IMR-90 (cell line): ENCODE results near the gene USP36. TPM values are rescaled to one million over a fixed set of nuclear protein-coding genes. Genes with fewer than 3 reads are reported as not detected.

Experiments used
- ATAC-seq: fragments of 200-7000 bp; cut with Tn5 transposase; 2 replicates; pipeline ENCODE4 v1.9.1; 2020; ENCODE audit warnings: low read depth, mild to moderate bottlenecking, moderate library complexity
- BruUV-seq: library from RNA; stranded (reverse); fragments of 400-500 nt; replicated peaks from 2 replicates; lab custom pipeline; 2021; lab: Mats Ljungman, UMichigan
- CTCF ChIA-PET: fragments of 300-600 bp; formaldehyde crosslinking; extraction: SDS; loops from one replicate; lab custom pipeline; 2021; ENCODE audit warnings: antibody characterized with exemption; lab: Yijun Ruan, JAX
- POLR2A ChIA-PET: fragments of 300-600 bp; sonication (Branson Sonifier 250); formaldehyde crosslinking; loops from one replicate; lab custom pipeline; 2022; ENCODE audit warnings: antibody characterized with exemption; ENCODE audit not compliant: unreplicated experiment; lab: Charles Lee
- DNase-seq: peaks from one replicate; pipeline ENCODE4 v3.0.0; 2013
- H2AFZ ChIP-seq: replicated peaks from 2 replicates; pipeline ENCODE3; 2013; ENCODE audit warnings: low read length, mild to moderate bottlenecking; ENCODE audit not compliant: poor library complexity
- H2AK5ac ChIP-seq: 2 replicates; pipeline ENCODE4 v1.6.1; 2013; ENCODE audit warnings: low read depth, low read length, inconsistent platforms
- H2AK9ac ChIP-seq: replicated peaks from 2 replicates; pipeline ENCODE3; 2013; ENCODE audit warnings: mild to moderate bottlenecking, low read depth, low read length, moderate library complexity; ENCODE audit not compliant: poor library complexity
- H2BK120ac ChIP-seq: 2 replicates; pipeline ENCODE4 v1.6.1; 2013; ENCODE audit warnings: low read depth, low read length, inconsistent platforms
- H2BK15ac ChIP-seq: 3 replicates; pipeline ENCODE4 v1.6.1; 2013; ENCODE audit warnings: low read depth, low read length, inconsistent platforms
- H2BK20ac ChIP-seq: 2 replicates; pipeline ENCODE4 v1.6.1; 2013; ENCODE audit warnings: low read depth, mild to moderate bottlenecking, inconsistent platforms, low read length, moderate library complexity
- H2BK5ac ChIP-seq: 2 replicates; pipeline ENCODE4 v1.6.1; 2013; ENCODE audit warnings: mild to moderate bottlenecking, low read depth, low read length, inconsistent platforms; ENCODE audit not compliant: poor library complexity, severe bottlenecking
- H3K14ac ChIP-seq: replicated peaks from 2 replicates; pipeline ENCODE4 v1.6.1; 2013; ENCODE audit warnings: low read depth, low read length, inconsistent platforms
- H3K18ac ChIP-seq: 2 replicates; pipeline ENCODE4 v1.6.1; 2013; ENCODE audit warnings: low read depth, low read length, control low read depth
- H3K23ac ChIP-seq: 2 replicates; pipeline ENCODE4 v1.6.1; 2013; ENCODE audit warnings: low read depth, low read length, inconsistent platforms
- H3K27ac ChIP-seq: 2 replicates; pipeline ENCODE4 v1.5.1; 2013; ENCODE audit warnings: mild to moderate bottlenecking, control low read depth, low read length; ENCODE audit not compliant: insufficient read depth
- H3K27me3 ChIP-seq: 2 replicates; pipeline ENCODE4 v1.6.1; 2013; ENCODE audit warnings: low read length; ENCODE audit not compliant: control insufficient read depth, insufficient read depth
- H3K36me3 ChIP-seq: 2 replicates; pipeline ENCODE4 v1.6.1; 2013; ENCODE audit warnings: low read length, mixed read lengths; ENCODE audit not compliant: control insufficient read depth, insufficient read depth
- H3K4ac ChIP-seq: 2 replicates; pipeline ENCODE4 v1.6.1; 2013; ENCODE audit warnings: low read depth, low read length, inconsistent platforms
- H3K4me1 ChIP-seq: 2 replicates; pipeline ENCODE4 v1.6.1; 2013; ENCODE audit warnings: low read length, mixed read lengths; ENCODE audit not compliant: control insufficient read depth, insufficient read depth
- H3K4me2 ChIP-seq: 2 replicates; pipeline ENCODE4 v1.6.1; 2013; ENCODE audit warnings: low read depth, mild to moderate bottlenecking, control low read depth, low read length, moderate library complexity
- H3K4me3 ChIP-seq: 2 replicates; pipeline ENCODE4 v1.5.1; 2013; ENCODE audit warnings: low read depth, mild to moderate bottlenecking, control low read depth, low read length, moderate library complexity; ENCODE audit not compliant: insufficient read depth
- H3K56ac ChIP-seq: 2 replicates; pipeline ENCODE4 v1.6.1; 2013; ENCODE audit warnings: low read length, inconsistent platforms; ENCODE audit not compliant: insufficient read depth; ENCODE audit errors: extremely low read depth
- H3K79me1 ChIP-seq, 2 experiments: 2 replicates each; pipeline ENCODE4 v1.6.1; 2013; ENCODE audit warnings: low read length in 2 of 2, inconsistent platforms in 1 of 2, low read depth in 1 of 2
- H3K9ac ChIP-seq: 2 replicates; pipeline ENCODE4 v1.6.1; 2013; ENCODE audit warnings: low read depth, low read length, control low read depth
- H3K9me1 ChIP-seq: 2 replicates; pipeline ENCODE4 v1.6.1; 2013; ENCODE audit warnings: low read length, inconsistent platforms; ENCODE audit not compliant: insufficient read depth
- H3K9me3 ChIP-seq: 2 replicates; pipeline ENCODE4 v1.6.1; 2013; ENCODE audit warnings: low read length; ENCODE audit not compliant: control insufficient read depth, insufficient read depth
- H4K20me1 ChIP-seq: 2 replicates; pipeline ENCODE4 v1.6.1; 2013; ENCODE audit warnings: low read length, inconsistent platforms; ENCODE audit not compliant: insufficient read depth
- H4K5ac ChIP-seq: 2 replicates; pipeline ENCODE4 v1.6.1; 2013; ENCODE audit warnings: mild to moderate bottlenecking, low read depth, low read length, control low read depth
- H4K8ac ChIP-seq, 2 experiments: 2 replicates each; pipeline ENCODE4 v1.6.1; 2013; ENCODE audit warnings: low read depth in 2 of 2, low read length in 2 of 2, control low read depth in 1 of 2, inconsistent platforms in 1 of 2
- H4K91ac ChIP-seq: 2 replicates; pipeline ENCODE4 v1.6.1; 2013; ENCODE audit warnings: low read depth, low read length, inconsistent platforms; ENCODE audit not compliant: insufficient read depth
- BHLHE40 ChIP-seq: fragments of 150-350 bp; IDR thresholded peaks from 2 replicates; pipeline ENCODE4 v1.6.1; 2016; ENCODE audit warnings: mild to moderate bottlenecking, low read depth, low read length
- CEBPB ChIP-seq: IDR thresholded peaks from 2 replicates; pipeline ENCODE4 v1.6.1; 2012; ENCODE audit warnings: low read depth, low read length, improper control_type of control experiment
- CHD1 ChIP-seq: IDR thresholded peaks from 2 replicates; pipeline ENCODE4 v1.6.1; 2012; ENCODE audit warnings: low read depth, low read length, improper control_type of control experiment
- FOS ChIP-seq: fragments of 150-350 bp; IDR thresholded peaks from 2 replicates; pipeline ENCODE4 v1.6.1; 2016; ENCODE audit warnings: low read depth, low read length
- MAFK ChIP-seq: IDR thresholded peaks from 2 replicates; pipeline ENCODE4 v1.6.1; 2012; ENCODE audit warnings: low read depth, low read length, improper control_type of control experiment
- MAZ ChIP-seq: IDR thresholded peaks from 2 replicates; pipeline ENCODE4 v1.6.1; 2012; ENCODE audit warnings: low read depth, mild to moderate bottlenecking, low read length, improper control_type of control experiment, moderate library complexity, borderline replicate concordance
- MXI1 ChIP-seq: IDR thresholded peaks from 2 replicates; pipeline ENCODE4 v1.6.1; 2012; ENCODE audit warnings: low read depth, mild to moderate bottlenecking, low read length, moderate library complexity, borderline replicate concordance
- NFE2L2 ChIP-seq: fragments of 150-350 bp; IDR thresholded peaks from 2 replicates; pipeline ENCODE4 v1.6.1; 2016; ENCODE audit warnings: low read depth, mild to moderate bottlenecking, low read length
- POLR2A ChIP-seq: IDR thresholded peaks from 2 replicates; pipeline ENCODE4 v1.6.1; 2012; ENCODE audit warnings: mild to moderate bottlenecking, low read depth, low read length
- RAD21 ChIP-seq: IDR thresholded peaks from 2 replicates; pipeline ENCODE4 v1.6.1; 2012; ENCODE audit warnings: low read length, improper control_type of control experiment
- RCOR1 ChIP-seq: IDR thresholded peaks from 2 replicates; pipeline ENCODE4 v1.6.1; 2012; ENCODE audit warnings: mild to moderate bottlenecking, low read length, improper control_type of control experiment; ENCODE audit not compliant: insufficient replicate concordance
- RFX5 ChIP-seq: IDR thresholded peaks from 2 replicates; pipeline ENCODE4 v1.8.0; 2012; ENCODE audit warnings: low read depth, mild to moderate bottlenecking, low read length, moderate library complexity
- SMC3 ChIP-seq: fragments of 150-350 bp; IDR thresholded peaks from 2 replicates; pipeline ENCODE4 v1.6.1; 2016; ENCODE audit warnings: low read depth, mild to moderate bottlenecking, antibody characterized with exemption, low read length, moderate library complexity
- WGBS, 2 experiments: methylation state at CpG; one replicate each; pipeline versions ENCODE4 v1.1.5 to v1.1.7; 2013; ENCODE audit warnings: missing lambda C conversion rate in 2 of 2; ENCODE audit not compliant: insufficient read length in 1 of 2; ENCODE audit errors: extremely low coverage in 2 of 2; 5-methylcytosine and 5-hydroxymethylcytosine counted together
- dilution Hi-C: fragments of 300-500 bp; cut with HindIII; formaldehyde crosslinking; loops from one replicate; pipeline ENCODE4 v1.14.3; 2018; ENCODE audit warnings: low sequenced_read_pairs; ENCODE audit not compliant: unreplicated experiment
- in situ Hi-C: fragments of 300-500 bp; cut with MboI; formaldehyde crosslinking; loops from 3 replicates; pipeline ENCODE4 v1.14.3; 2019; ENCODE audit warnings: low sequenced_read_pairs, inconsistent platforms, mixed read lengths
- intact Hi-C: fragments of 100-400 bp; cut with micrococcal nuclease; formaldehyde crosslinking; loops from 2 replicates; pipeline ENCODE4 v1.10.0; 2022
- polyA plus RNA-seq, 3 experiments: library from polyadenylated mRNA; depleted of rRNA; stranded (reverse); fragments of >200 nt; gene quantifications; 2 replicates each; pipeline ENCODE4 v1.2.3, GENCODE V29; 2012; ENCODE audit warnings: low replicate concordance in 1 of 3
- total RNA-seq: library from RNA; depleted of rRNA; stranded (reverse); fragments of >200 nt; gene quantifications from 2 replicates; pipeline ENCODE4 v1.2.3, GENCODE V29; 2012
- TF ChIP-seq, protein P1 (sequence below): conservative IDR thresholded peaks from 2 replicates; pipeline ENCODE4 v1.5.1; 2012; ENCODE audit warnings: mild to moderate bottlenecking, low read depth, low read length, improper control_type of control experiment
- TF ChIP-seq, protein P2 (sequence below): fragments of 150-350 bp; IDR thresholded peaks from 2 replicates; pipeline ENCODE4 v1.6.1; 2016; ENCODE audit warnings: low read depth, mild to moderate bottlenecking, low read length, moderate library complexity, borderline replicate concordance
- TF ChIP-seq, protein P3 (sequence below): fragments of 150-350 bp; IDR thresholded peaks from 2 replicates; pipeline ENCODE4 v1.6.1; 2017; ENCODE audit warnings: mild to moderate bottlenecking, antibody characterized with exemption, low read length, low read depth

Gene USP36
- total and polyA plus RNA-seq, 2 of the 4 experiments (the other 2 are of a cell fraction): 30.6 to 38.3 TPM

DNA sequence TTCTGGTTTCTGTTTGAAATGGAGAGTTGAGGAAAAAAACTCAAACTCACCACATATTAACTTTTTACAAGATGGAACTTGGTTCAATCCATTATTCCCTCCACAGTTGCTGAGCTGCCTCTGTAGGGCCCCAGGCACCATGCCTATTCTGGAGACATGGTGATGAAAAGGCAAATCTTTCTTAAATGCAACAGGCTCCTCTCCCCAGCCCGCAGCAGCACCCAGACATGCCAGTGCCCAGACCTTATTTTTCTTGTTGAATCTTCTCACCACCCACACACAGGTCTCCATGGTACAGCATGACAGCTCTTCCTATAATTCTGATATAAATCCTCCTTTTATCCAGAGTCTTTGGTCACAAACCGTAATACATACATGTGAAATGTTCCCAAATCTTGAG lies 66.2 kb downstream of the USP36 start:
- Histone ChIP-seq H2AK5ac (no peak overlapping the region), H3K14ac (no peak overlapping the region), H4K20me1 (peaks cover 11% of the 10 kb centered on the region), H2AK9ac (no peak overlapping the region), H3K4me2 (no peak overlapping the region), H2AFZ (no peak overlapping the region), H3K27me3 (no peaks in the 10 kb centered on the region), H3K9me1 (no peaks in the 10 kb centered on the region), H4K8ac (no peak overlapping the region), H3K4me3 (no peak overlapping the region), H3K23ac (no peak overlapping the region), H4K5ac (no peak overlapping the region), H2BK15ac (no peak overlapping the region), H3K9me3 (no peaks in the 10 kb centered on the region), H3K27ac (no peak overlapping the region), H3K4ac (no peak overlapping the region; the same call in 1 of the 2 replicates), H3K4me1 (peaks cover 2% of the 10 kb centered on the region; the same call in 1 of the 2 replicates), H3K79me1 (peaks cover 32 to 60% of the 10 kb centered on the region in 2 experiments), H3K18ac (no peak overlapping the region), H3K9ac (no peak overlapping the region), H2BK5ac (no peak overlapping the region), H2BK120ac (no peak overlapping the region), H4K91ac (no peak overlapping the region), H3K56ac (no peak overlapping the region), H2BK20ac (no peak overlapping the region), H3K36me3 (no peaks in the 10 kb centered on the region)
- no TSS peak for BruUV-seq
- in situ Hi-C loops (no loop called here), intact Hi-C loops (no loop called here), dilution Hi-C loops (no loop called here)
- no CpG with 5 or more reads among the region's 2 CpGs for WGBS, 2 experiments
- TF ChIP-seq, protein P1, sequence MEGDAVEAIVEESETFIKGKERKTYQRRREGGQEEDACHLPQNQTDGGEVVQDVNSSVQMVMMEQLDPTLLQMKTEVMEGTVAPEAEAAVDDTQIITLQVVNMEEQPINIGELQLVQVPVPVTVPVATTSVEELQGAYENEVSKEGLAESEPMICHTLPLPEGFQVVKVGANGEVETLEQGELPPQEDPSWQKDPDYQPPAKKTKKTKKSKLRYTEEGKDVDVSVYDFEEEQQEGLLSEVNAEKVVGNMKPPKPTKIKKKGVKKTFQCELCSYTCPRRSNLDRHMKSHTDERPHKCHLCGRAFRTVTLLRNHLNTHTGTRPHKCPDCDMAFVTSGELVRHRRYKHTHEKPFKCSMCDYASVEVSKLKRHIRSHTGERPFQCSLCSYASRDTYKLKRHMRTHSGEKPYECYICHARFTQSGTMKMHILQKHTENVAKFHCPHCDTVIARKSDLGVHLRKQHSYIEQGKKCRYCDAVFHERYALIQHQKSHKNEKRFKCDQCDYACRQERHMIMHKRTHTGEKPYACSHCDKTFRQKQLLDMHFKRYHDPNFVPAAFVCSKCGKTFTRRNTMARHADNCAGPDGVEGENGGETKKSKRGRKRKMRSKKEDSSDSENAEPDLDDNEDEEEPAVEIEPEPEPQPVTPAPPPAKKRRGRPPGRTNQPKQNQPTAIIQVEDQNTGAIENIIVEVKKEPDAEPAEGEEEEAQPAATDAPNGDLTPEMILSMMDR: no peak
- no peak for TF ChIP-seq MXI1
- TF ChIP-seq FOS: no peak
- TF ChIP-seq RAD21: no peak
- TF ChIP-seq, protein P2, sequence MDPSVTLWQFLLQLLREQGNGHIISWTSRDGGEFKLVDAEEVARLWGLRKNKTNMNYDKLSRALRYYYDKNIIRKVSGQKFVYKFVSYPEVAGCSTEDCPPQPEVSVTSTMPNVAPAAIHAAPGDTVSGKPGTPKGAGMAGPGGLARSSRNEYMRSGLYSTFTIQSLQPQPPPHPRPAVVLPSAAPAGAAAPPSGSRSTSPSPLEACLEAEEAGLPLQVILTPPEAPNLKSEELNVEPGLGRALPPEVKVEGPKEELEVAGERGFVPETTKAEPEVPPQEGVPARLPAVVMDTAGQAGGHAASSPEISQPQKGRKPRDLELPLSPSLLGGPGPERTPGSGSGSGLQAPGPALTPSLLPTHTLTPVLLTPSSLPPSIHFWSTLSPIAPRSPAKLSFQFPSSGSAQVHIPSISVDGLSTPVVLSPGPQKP: no peak
- no peak for TF ChIP-seq MAZ
- TF ChIP-seq, protein P3, sequence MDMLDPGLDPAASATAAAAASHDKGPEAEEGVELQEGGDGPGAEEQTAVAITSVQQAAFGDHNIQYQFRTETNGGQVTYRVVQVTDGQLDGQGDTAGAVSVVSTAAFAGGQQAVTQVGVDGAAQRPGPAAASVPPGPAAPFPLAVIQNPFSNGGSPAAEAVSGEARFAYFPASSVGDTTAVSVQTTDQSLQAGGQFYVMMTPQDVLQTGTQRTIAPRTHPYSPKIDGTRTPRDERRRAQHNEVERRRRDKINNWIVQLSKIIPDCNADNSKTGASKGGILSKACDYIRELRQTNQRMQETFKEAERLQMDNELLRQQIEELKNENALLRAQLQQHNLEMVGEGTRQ: no peak
- TF ChIP-seq POLR2A: no peak
- no peak for TF ChIP-seq CEBPB
- no peak for TF ChIP-seq BHLHE40
- TF ChIP-seq SMC3: no peak
- TF ChIP-seq RFX5: no peak
- no peak for TF ChIP-seq CHD1
- no peak for TF ChIP-seq RCOR1
- TF ChIP-seq NFE2L2: no peak
- TF ChIP-seq MAFK: no peak
- ATAC-seq: peak; percentile 37
- ChIA-PET CTCF (no interaction called here), POLR2A (no interaction called here)
- DNase-seq: no peak
